ENCODE results near the gene MARCHF2.

The MARCHF2 gene

DNA sequence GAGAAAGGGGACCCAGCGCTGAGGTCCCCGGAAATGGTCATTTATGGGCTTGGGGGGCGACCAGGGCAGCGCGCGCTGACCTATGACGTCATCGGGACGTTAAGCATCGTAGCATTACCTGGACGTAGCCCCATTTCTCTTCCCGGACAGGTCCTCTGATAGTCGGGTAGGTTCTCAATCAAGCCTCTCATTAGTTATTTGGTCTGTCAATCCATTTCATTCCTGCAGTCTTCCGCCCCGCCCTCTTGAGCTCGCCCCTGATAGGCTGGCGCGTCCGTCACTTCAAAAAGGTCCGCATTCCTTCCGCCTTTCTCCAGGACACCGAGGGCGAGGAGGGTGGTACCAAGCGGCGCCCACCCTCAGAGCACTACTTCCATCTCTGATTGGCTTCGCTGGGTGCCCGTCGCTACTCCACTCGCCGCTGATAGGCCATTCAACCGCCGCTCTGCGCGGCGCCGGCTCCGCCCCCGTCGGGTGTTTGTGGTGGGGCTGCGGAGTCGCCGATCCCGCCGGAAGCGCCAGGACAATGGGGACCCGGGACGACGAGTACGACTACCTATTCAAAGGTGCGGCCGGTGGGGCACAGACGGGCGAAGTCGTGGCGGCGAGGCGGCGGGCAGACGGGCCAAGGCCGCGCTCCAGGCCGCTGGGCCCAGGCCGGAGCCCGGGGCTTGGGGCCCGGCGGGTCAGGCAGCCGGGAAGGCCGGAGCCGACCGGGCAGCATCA is 23.1 kb upstream of the MARCHF2 start, which contains the start of gene RAB11B:
TSS of gene RAB11B (plus strand) at position 470 of the 726 bp plus-strand sequence. CDS start at position 527, 57 bp downstream.
- Histone ChIP-seq H3K9me2 (replicated peaks; ENCODE audit: insufficient read depth, low read length) (no peaks in the 10 kb centered on the region), H3K27ac (ENCODE audit: low read depth, low read length) (peak within 1 kb of the TSS; percentile 90), H3F3A (ENCODE audit: insufficient read depth) (0 out of 2 replicates have a peak, but pooled peaks cover 7% of the 10 kb centered on the region), H3K79me2 (ENCODE audit: insufficient read depth, low read length) (peaks cover 40% of the 10 kb centered on the region), H3K4me2 (ENCODE audit: low read depth, low read length, poor library complexity, severe bottlenecking) (peak within 1 kb of the TSS; percentile 70), H3K36me3 (ENCODE audit: low read length) (no peaks in the 10 kb centered on the region), H3K9me3 (ENCODE audit: insufficient read depth, low read length) (peaks cover 4% of the 10 kb centered on the region; the same call in 1 of the 2 replicates), H3K4me3 (ENCODE audit: insufficient read depth, low read length, poor library complexity, severe bottlenecking) (peak within 1 kb of the TSS; percentile 96), H2AFZ (ENCODE audit: low read depth, low read length, severe bottlenecking) (peak within 1 kb of the TSS; percentile 88), H3K27me3 (ENCODE audit: low read length) (no peaks in the 10 kb centered on the region), H4K20me1 (ENCODE audit: low read depth, low read length) (peaks cover 2% of the 10 kb centered on the region; the same call in 1 of the 2 replicates), H3K9ac (ENCODE audit: low read length) (peak within 1 kb of the TSS; percentile 94)
- no peak for TF ChIP-seq EZH2phosphoT487 (conservative IDR thresholded peaks at IDR 0.05; ENCODE audit: low read length)

DNA sequence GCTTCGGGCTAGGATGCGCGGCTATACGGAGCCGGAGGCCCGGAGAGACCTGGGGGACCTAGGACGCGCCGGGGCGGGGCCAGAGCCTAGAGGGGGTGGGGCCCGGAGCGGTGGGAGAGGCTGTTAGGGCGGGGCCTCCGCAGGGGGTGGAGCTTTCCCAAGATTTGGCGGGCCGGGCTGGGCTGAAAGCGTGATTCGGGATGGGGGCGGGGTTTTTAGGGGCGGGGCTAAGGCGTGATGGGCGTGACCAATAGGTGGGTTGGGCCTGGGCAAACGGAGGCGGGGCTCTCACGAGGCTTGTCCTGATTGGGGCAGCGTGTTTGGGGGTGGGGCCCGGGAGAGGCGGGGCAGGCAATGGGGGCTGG is 22.5 kb upstream of the MARCHF2 start:
- H3K4me3 ChIP-seq (ENCODE audit: insufficient read depth, low read length, poor library complexity, severe bottlenecking) = peak overlapping the region; percentile 96
- peak overlapping the region; percentile 94 for H3K9ac ChIP-seq (ENCODE audit: low read length)
- H3K36me3 ChIP-seq (ENCODE audit: low read length) = no peaks in the 10 kb centered on the region
- H3K9me2 ChIP-seq (replicated peaks; ENCODE audit: insufficient read depth, low read length) = no peaks in the 10 kb centered on the region
- H3F3A ChIP-seq (ENCODE audit: insufficient read depth) = 0 out of 2 replicates have a peak, but pooled peaks cover 7% of the 10 kb centered on the region
- peaks cover 2% of the 10 kb centered on the region; the same call in 1 of the 2 replicates for H4K20me1 ChIP-seq (ENCODE audit: low read depth, low read length)
- H3K9me3 ChIP-seq (ENCODE audit: insufficient read depth, low read length) = peaks cover 4% of the 10 kb centered on the region; the same call in 1 of the 2 replicates
- no peaks in the 10 kb centered on the region for H3K27me3 ChIP-seq (ENCODE audit: low read length)
- H2AFZ ChIP-seq (ENCODE audit: low read depth, low read length, severe bottlenecking) = peak overlapping the region; percentile 42
- peak overlapping the region; percentile 70 for H3K4me2 ChIP-seq (ENCODE audit: low read depth, low read length, poor library complexity, severe bottlenecking)
- H3K27ac ChIP-seq (ENCODE audit: low read depth, low read length) = peak overlapping the region; percentile 90
- peaks cover 45% of the 10 kb centered on the region for H3K79me2 ChIP-seq (ENCODE audit: insufficient read depth, low read length)
- no peak for TF ChIP-seq EZH2phosphoT487 (conservative IDR thresholded peaks at IDR 0.05; ENCODE audit: low read length)
- TF ChIP-seq, protein P1, sequence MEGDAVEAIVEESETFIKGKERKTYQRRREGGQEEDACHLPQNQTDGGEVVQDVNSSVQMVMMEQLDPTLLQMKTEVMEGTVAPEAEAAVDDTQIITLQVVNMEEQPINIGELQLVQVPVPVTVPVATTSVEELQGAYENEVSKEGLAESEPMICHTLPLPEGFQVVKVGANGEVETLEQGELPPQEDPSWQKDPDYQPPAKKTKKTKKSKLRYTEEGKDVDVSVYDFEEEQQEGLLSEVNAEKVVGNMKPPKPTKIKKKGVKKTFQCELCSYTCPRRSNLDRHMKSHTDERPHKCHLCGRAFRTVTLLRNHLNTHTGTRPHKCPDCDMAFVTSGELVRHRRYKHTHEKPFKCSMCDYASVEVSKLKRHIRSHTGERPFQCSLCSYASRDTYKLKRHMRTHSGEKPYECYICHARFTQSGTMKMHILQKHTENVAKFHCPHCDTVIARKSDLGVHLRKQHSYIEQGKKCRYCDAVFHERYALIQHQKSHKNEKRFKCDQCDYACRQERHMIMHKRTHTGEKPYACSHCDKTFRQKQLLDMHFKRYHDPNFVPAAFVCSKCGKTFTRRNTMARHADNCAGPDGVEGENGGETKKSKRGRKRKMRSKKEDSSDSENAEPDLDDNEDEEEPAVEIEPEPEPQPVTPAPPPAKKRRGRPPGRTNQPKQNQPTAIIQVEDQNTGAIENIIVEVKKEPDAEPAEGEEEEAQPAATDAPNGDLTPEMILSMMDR (IDR thresholded peaks at IDR 0.05; ENCODE audit: insufficient read depth, low read length, poor library complexity, severe bottlenecking) = no peak

DNA sequence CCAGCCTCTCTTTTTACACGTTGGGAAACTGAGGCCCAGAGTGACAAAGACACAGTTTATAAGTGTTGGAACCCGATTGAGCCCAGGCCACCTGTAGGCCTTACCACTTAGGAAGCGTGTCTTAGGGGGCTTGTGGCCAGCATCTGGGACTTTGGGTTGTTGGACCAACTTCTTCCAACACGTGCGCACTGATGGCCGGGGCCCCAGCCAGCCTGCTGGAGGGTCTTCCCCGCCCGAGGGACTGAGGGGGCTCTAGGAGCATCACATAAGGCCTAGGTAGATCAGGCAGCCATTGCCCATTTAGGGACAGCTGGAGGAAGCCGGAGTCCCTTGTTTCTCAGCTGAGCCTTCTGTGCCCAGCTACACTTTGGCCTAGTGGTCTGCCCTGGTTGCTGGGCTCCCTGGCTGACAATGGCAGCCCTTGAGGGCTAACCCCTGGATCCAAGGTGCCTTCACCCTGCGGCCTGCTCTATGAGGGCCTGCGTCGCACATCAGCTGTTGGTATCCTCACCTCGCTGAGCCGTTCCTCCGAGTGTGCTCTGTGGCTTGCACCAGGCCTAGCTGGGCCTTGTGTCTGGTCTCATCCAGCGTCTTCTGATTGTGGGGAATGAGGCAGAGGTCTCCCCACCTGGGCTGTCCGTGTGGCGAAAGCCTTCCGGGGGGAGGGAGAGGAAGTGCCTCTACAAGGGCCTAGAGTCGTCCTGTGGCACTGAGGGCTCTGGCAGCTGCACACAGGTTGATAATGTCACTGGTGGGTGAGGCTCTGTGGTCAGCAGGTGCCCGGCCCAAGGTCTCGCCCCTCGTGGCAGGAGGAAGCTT is 21.7 kb upstream of the MARCHF2 start:
- H3K27ac ChIP-seq (ENCODE audit: low read depth, low read length) = no peak overlapping the region
- no peak overlapping the region for H3K9ac ChIP-seq (ENCODE audit: low read length)

More for the DNA sequence above, 21.7 kb upstream of the MARCHF2 start:
- peaks cover 4% of the 10 kb centered on the region; the same call in 1 of the 2 replicates for H3K9me3 ChIP-seq (ENCODE audit: insufficient read depth, low read length)
- H4K20me1 ChIP-seq (ENCODE audit: low read depth, low read length) = peaks cover 2% of the 10 kb centered on the region; the same call in 1 of the 2 replicates
- H3K79me2 ChIP-seq (ENCODE audit: insufficient read depth, low read length) = peaks cover 53% of the 10 kb centered on the region
- no peak overlapping the region for H2AFZ ChIP-seq (ENCODE audit: low read depth, low read length, severe bottlenecking)
- H3K9me2 ChIP-seq (replicated peaks; ENCODE audit: insufficient read depth, low read length) = no peaks in the 10 kb centered on the region
- H3K36me3 ChIP-seq (ENCODE audit: low read length) = no peaks in the 10 kb centered on the region
- TF ChIP-seq EZH2phosphoT487 (conservative IDR thresholded peaks at IDR 0.05; ENCODE audit: low read length) = no peak
- TF ChIP-seq, protein P1 (IDR thresholded peaks at IDR 0.05; ENCODE audit: insufficient read depth, low read length, poor library complexity, severe bottlenecking) = no peak
- H3K4me3 ChIP-seq (ENCODE audit: insufficient read depth, low read length, poor library complexity, severe bottlenecking) = peak overlapping the region; percentile 14
- H3K4me2 ChIP-seq (ENCODE audit: low read depth, low read length, poor library complexity, severe bottlenecking) = peak overlapping the region; percentile 70
- no peaks in the 10 kb centered on the region for H3K27me3 ChIP-seq (ENCODE audit: low read length)
- 0 out of 2 replicates have a peak, but pooled peaks cover 7% of the 10 kb centered on the region for H3F3A ChIP-seq (ENCODE audit: insufficient read depth)
